ENCODE measurements around the gene CIITA.

The CIITA gene

DNA sequence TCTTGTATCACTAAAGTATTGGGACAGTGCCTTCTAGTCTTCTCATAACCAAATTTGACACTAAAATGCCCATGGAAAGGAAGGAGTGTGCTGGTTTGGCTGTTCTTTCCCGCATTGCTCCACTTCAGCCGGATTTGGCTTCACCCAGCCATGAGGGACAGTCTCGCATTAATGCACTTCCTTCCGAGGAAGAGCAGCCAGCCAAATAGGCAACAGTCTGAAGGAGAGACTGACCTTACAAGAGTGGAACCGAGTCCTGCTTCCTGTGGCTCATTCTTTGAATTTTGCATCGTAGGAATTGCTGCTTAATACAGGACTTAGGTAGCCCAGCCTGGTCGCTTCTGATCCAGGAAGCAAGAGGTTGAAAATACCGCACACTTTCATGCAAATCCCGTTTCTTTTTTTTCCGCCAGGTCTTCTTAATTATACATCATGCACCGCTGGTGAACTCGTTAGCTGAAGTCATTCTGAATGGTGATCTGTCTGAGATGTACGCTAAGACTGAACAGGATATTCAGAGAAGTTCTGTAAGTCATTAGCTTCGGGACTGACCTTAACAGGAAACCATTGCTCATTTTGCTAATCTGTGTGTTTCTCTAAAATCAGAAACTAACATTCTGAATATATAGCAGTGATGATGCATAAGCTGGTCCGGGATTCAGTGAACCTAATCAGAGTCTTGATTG lies 105.6 kb downstream of the CIITA start:
- no peak for DNase-seq

DNA sequence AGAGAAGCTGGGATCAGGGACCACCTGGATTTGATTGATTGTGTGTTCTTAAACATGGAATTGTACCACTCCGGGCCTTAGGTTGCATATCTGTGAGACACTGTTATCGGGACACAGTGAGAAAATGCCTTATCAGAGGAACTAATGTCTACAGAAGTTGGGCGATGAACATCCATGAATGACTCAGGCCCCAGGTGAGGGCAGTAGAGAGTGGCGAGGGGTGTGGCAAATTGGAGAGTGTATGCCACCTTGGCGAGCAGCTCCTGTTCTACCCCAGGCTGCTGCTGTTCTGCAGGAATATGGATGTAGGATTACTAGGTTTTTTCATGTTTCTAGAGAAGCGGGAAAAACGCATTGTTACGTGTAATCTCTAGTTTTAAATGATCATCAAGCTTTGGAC lies 106.2 kb downstream of the CIITA start:
- no peak for DNase-seq

DNA sequence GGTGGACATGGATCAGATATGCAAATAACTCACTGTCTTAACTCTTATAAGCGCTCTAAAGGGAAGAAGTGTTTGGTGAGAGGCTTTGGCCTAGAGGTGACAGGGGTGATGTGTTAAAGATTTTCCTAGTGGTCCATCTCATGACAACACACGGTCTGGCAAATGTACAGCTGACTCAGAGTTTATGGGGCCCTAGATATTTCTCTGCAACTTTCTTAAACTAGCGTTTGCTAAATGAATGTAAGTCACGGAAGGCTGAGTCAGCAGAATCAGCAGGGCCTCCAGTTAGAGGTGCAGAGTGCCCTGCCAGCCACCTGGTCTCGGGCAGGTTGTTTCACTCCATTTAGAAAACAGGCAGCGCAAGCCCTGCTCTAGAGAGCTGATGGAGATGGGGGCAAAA lies 107.5 kb downstream of the CIITA start:
- no peak for DNase-seq
